Measurements from ENCODE around the gene ALPG. TPM values are rescaled to one million over a fixed set of nuclear protein-coding genes. Genes with fewer than 3 reads are reported as not detected.

The ALPG gene
- total RNA-seq, 1 experiment from 2014 or later, result 0.10 TPM

Other genes with a start within 250 kb of the ALPG start
- 0.34 TPM for gene ALPP, start 28.1 kb upstream of the ALPG start, total RNA-seq (2021; ENCODE audit: unreplicated experiment)
- not detected for gene ALPI, start 49.3 kb downstream of the ALPG start, total RNA-seq (2021; ENCODE audit: unreplicated experiment)
- gene ECEL1, start 81.0 kb downstream of the ALPG start, total RNA-seq (2021; ENCODE audit: unreplicated experiment), result not detected
- not detected for gene PRSS56, start 113.5 kb downstream of the ALPG start, total RNA-seq (2021; ENCODE audit: unreplicated experiment)
- not detected for gene CHRND, start 119.3 kb downstream of the ALPG start, total RNA-seq (2021; ENCODE audit: unreplicated experiment)
- not detected for gene CHRNG, start 132.8 kb downstream of the ALPG start, total RNA-seq (2021; ENCODE audit: unreplicated experiment)
- 6.0 TPM for gene TIGD1, start 143.7 kb downstream of the ALPG start, total RNA-seq (2021; ENCODE audit: unreplicated experiment)
- 58.6 TPM for gene EIF4E2, start 143.8 kb downstream of the ALPG start, total RNA-seq (2021; ENCODE audit: unreplicated experiment)
- gene EFHD1, start 226.8 kb downstream of the ALPG start, total RNA-seq (2021; ENCODE audit: unreplicated experiment), result 0.52 TPM

Measured in HCT116 (cell line).